NCI-H1417 treated with DMSO at 0.1 percent for 48 hours (cell line): ENCODE data around the gene COL6A6.

Experiments
- DNase-seq: peaks from one replicate; lab custom pipeline; 2025; lab: John Stamatoyannopoulos, UW

COL6A6 gene

GRCh38 chr3:130516645-130517512, at the start of gene COL6A6:
TSS of gene COL6A6 (plus strand) at chr3:130517177. CDS start at chr3:130560365, 43,188 bp downstream.
- no peak for DNase-seq

- DNase-seq: no peak
Observed at GRCh38 chr3:130468311-130468710, 48.7 kb upstream of the COL6A6 start.

- no peak for DNase-seq
Observed at GRCh38 chr3:130470126-130470525, 46.9 kb upstream of the COL6A6 start.

- DNase-seq: no peak
Observed at GRCh38 chr3:130473416-130473815, 43.6 kb upstream of the COL6A6 start.

GRCh38 chr3:130480736-130481135, 36.2 kb upstream of the COL6A6 start:
- DNase-seq: no peak

GRCh38 chr3:130488288-130488687, 28.7 kb upstream of the COL6A6 start:
- no peak for DNase-seq

GRCh38 chr3:130488769-130489450, 28.1 kb upstream of the COL6A6 start:
- no peak for DNase-seq

GRCh38 chr3:130490241-130490640, 26.7 kb upstream of the COL6A6 start:
- DNase-seq: no peak

- DNase-seq: no peak
Observed at GRCh38 chr3:130491431-130491830, 25.5 kb upstream of the COL6A6 start.

GRCh38 chr3:130504701-130505100, 12.3 kb upstream of the COL6A6 start:
- no peak for DNase-seq

- DNase-seq: no peak
Observed at GRCh38 chr3:130506031-130506430, 10.9 kb upstream of the COL6A6 start.

GRCh38 chr3:130507746-130508145, 9.2 kb upstream of the COL6A6 start:
- DNase-seq: no peak

- no peak for DNase-seq
Observed at GRCh38 chr3:130509008-130509407, 8.0 kb upstream of the COL6A6 start.

GRCh38 chr3:130514681-130515080, 2.3 kb upstream of the COL6A6 start:
- DNase-seq: no peak

- DNase-seq: no peak
Observed at GRCh38 chr3:130515755-130516154, 1.2 kb upstream of the COL6A6 start.

GRCh38 chr3:130517602-130518001, 625 bp downstream of the COL6A6 start:
- no peak for DNase-seq

- no peak for DNase-seq
Observed at GRCh38 chr3:130519754-130520153, 2.8 kb downstream of the COL6A6 start.

- DNase-seq: no peak
Observed at GRCh38 chr3:130522399-130522798, 5.4 kb downstream of the COL6A6 start.

GRCh38 chr3:130527426-130527825, 10.4 kb downstream of the COL6A6 start:
- DNase-seq: no peak

- no peak for DNase-seq
Observed at GRCh38 chr3:130528120-130528519, 11.1 kb downstream of the COL6A6 start.

GRCh38 chr3:130529486-130530215, 12.7 kb downstream of the COL6A6 start:
- no peak for DNase-seq

GRCh38 chr3:130533247-130533646, 16.3 kb downstream of the COL6A6 start:
- DNase-seq: no peak
